ENCODE results near the gene AHRR. TPM values are rescaled to one million over a fixed set of nuclear protein-coding genes. Genes with fewer than 3 reads are reported as not detected.

Gene AHRR
- total RNA-seq, 1 donor from 2014 or later, result 2.0 TPM

DNA sequence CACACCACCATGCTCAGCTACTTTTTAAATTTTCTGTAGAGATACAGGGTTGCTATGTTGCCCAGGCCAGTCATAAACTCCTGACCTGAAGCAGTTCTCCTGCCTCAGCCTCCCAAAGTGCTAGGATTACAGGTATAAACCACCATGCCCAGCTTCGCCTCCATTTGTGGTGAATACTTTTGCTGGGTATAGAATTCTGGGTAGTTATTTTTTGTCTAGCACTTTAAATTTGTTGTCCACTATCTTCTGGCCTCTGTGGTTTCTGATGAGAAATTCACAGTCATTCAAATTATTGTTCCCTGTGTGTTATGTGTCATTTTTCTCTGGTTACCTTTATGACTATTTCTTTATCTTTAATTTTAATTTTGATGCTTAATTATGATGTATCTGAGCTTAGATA is 63.8 kb downstream of the AHRR start:
- H3K4me1 Mint-ChIP-seq (ENCODE audit: low read depth, unreplicated experiment), result peaks cover 7% of the 10 kb centered on the region
- TF ChIP-seq, protein P1, sequence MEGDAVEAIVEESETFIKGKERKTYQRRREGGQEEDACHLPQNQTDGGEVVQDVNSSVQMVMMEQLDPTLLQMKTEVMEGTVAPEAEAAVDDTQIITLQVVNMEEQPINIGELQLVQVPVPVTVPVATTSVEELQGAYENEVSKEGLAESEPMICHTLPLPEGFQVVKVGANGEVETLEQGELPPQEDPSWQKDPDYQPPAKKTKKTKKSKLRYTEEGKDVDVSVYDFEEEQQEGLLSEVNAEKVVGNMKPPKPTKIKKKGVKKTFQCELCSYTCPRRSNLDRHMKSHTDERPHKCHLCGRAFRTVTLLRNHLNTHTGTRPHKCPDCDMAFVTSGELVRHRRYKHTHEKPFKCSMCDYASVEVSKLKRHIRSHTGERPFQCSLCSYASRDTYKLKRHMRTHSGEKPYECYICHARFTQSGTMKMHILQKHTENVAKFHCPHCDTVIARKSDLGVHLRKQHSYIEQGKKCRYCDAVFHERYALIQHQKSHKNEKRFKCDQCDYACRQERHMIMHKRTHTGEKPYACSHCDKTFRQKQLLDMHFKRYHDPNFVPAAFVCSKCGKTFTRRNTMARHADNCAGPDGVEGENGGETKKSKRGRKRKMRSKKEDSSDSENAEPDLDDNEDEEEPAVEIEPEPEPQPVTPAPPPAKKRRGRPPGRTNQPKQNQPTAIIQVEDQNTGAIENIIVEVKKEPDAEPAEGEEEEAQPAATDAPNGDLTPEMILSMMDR (IDR thresholded peaks at IDR 0.05; ENCODE audit: partially characterized antibody, unreplicated experiment), result no peak
- H3K4me3 Mint-ChIP-seq (ENCODE audit: unreplicated experiment), result no peak overlapping the region
- H3K36me3 Mint-ChIP-seq (ENCODE audit: unreplicated experiment), result peaks cover 16% of the 10 kb centered on the region
- no peak for DNase-seq
- H3K9me3 Mint-ChIP-seq (ENCODE audit: unreplicated experiment), result peaks cover 7% of the 10 kb centered on the region
- no peak overlapping the region for H3K27ac Mint-ChIP-seq (ENCODE audit: unreplicated experiment)
- H3K27me3 Mint-ChIP-seq (ENCODE audit: unreplicated experiment), result no peaks in the 10 kb centered on the region

DNA sequence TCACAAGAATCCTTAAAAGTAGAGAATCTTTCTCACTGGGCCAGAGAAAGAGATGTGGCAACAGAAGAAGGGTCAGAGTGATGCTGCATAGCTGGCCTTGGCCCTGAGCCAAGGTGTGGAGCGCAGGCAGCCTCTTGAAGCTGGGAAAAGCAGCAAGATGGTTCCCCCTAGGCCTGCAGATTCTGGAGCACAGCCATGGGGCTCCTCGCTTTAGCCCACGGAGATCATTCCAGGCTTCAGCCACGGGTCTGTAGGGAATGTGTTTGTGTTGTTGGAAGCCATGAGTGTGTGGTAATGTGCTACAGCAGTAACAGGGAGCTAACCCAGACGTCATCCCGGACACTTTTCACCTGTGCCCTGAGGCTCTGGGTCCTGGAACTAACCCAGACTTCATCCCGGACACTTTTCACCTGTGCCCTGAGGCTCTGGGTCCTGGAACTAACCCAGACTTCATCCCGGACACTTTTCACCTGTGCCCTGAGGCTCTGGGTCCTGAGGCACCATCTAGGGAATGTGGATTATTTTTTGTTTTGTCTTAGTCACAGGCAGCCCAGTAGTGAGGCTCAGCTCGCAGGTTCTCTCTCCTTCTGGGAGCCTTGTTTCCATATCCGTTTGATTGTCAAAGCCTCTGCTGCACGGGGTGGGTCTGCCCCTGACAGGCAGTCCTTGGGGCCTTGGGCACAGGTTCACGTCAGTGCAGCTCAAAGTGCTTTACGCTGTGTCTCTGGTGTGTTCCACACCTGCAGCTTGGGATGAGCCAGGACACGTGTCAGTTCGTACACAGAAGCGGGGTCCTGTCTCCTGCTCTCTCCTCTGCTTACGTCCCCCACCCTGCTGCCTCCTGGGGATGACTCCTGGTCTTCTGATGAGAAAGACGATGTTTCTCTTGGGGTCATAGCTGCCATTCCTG is 65.2 kb downstream of the AHRR start:
- TF ChIP-seq, protein P1 (IDR thresholded peaks at IDR 0.05; ENCODE audit: partially characterized antibody, unreplicated experiment), result no peak
- Mint-ChIP-seq H3K4me3 (ENCODE audit: unreplicated experiment) (no peak overlapping the region), H3K27ac (ENCODE audit: unreplicated experiment) (no peak overlapping the region), H3K27me3 (ENCODE audit: unreplicated experiment) (no peaks in the 10 kb centered on the region), H3K4me1 (ENCODE audit: low read depth, unreplicated experiment) (peaks cover 11% of the 10 kb centered on the region), H3K9me3 (ENCODE audit: unreplicated experiment) (peaks cover 5% of the 10 kb centered on the region), H3K36me3 (ENCODE audit: unreplicated experiment) (peaks cover 16% of the 10 kb centered on the region)
- no peak for DNase-seq

GRCh38 chr5:387491-388265 is 66.2 kb downstream of the AHRR start:
- no peak for DNase-seq
- H3K27ac Mint-ChIP-seq (ENCODE audit: unreplicated experiment), result no peak overlapping the region
- H3K4me3 Mint-ChIP-seq (ENCODE audit: unreplicated experiment), result no peak overlapping the region
- H3K4me1 Mint-ChIP-seq (ENCODE audit: low read depth, unreplicated experiment), result peaks cover 11% of the 10 kb centered on the region
- TF ChIP-seq, protein P1 (IDR thresholded peaks at IDR 0.05; ENCODE audit: partially characterized antibody, unreplicated experiment), result no peak
- peaks cover 2% of the 10 kb centered on the region for H3K27me3 Mint-ChIP-seq (ENCODE audit: unreplicated experiment)
- H3K9me3 Mint-ChIP-seq (ENCODE audit: unreplicated experiment), result peaks cover 4% of the 10 kb centered on the region
- H3K36me3 Mint-ChIP-seq (ENCODE audit: unreplicated experiment), result peaks cover 10% of the 10 kb centered on the region

DNA sequence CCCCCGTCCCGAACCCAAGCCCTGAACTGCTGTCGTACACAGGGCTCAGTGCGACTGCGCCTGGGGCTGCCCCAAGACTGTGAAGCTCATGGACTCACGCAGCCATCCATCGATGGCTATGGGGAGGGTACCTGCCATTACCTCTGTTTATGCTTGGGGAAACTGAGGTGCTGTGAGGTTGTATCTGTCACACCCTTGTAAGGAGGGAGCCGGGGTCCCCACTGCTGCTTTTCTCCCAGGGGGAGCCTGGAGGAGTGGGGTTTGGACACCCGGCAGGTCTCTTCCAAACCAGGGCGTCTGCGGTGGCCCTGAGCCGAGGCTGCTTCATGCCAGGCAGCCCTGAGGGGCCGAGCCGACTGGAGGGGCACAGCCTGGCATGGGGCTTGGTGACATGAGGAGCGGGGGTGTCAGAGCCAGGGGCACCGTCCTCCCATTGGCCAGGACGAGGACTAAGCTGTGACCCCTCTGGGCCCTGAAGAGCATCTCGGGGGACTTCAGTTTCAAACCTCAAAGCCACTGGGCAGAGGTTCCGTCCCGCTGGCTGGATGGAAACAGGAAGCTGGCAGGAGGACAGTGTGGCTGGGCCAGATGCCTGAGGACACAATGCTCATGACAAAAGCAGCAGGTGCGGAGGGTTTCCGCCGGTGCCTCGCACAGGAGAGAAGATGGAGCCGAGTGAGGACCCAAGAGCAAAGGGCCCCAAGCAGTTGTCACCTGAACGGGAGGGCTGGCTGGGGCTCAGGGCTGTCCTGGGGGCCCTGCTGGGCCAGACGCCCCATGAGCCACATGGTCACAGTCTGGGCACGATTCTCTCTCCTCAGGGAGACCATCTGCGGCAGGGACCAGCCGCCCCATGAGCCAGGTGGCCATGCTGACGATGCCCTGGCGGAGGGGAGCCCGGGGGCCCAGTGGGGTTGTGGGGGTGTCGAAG is 67.0 kb downstream of the AHRR start:
- Mint-ChIP-seq H3K4me3 (ENCODE audit: unreplicated experiment) (no peak overlapping the region), H3K27me3 (ENCODE audit: unreplicated experiment) (peaks cover 3% of the 10 kb centered on the region), H3K27ac (ENCODE audit: unreplicated experiment) (no peak overlapping the region)

More for the DNA sequence above, 67.0 kb downstream of the AHRR start:
- peaks cover 6% of the 10 kb centered on the region for H3K9me3 Mint-ChIP-seq (ENCODE audit: unreplicated experiment)
- no peak for DNase-seq
- peaks cover 10% of the 10 kb centered on the region for H3K36me3 Mint-ChIP-seq (ENCODE audit: unreplicated experiment)
- peaks cover 11% of the 10 kb centered on the region for H3K4me1 Mint-ChIP-seq (ENCODE audit: low read depth, unreplicated experiment)
- TF ChIP-seq, protein P1 (IDR thresholded peaks at IDR 0.05; ENCODE audit: partially characterized antibody, unreplicated experiment), result no peak

Measured in glutamatergic neuron (in vitro differentiated cells).